ENCODE data around the gene CDH5. TPM values are rescaled to one million over a fixed set of nuclear protein-coding genes. Genes with fewer than 3 reads are reported as not detected.

Gene CDH5
- total RNA-seq, 4 donors from 2014 or later: 1.7 to 21.6 (median 8.0) TPM

DNA sequence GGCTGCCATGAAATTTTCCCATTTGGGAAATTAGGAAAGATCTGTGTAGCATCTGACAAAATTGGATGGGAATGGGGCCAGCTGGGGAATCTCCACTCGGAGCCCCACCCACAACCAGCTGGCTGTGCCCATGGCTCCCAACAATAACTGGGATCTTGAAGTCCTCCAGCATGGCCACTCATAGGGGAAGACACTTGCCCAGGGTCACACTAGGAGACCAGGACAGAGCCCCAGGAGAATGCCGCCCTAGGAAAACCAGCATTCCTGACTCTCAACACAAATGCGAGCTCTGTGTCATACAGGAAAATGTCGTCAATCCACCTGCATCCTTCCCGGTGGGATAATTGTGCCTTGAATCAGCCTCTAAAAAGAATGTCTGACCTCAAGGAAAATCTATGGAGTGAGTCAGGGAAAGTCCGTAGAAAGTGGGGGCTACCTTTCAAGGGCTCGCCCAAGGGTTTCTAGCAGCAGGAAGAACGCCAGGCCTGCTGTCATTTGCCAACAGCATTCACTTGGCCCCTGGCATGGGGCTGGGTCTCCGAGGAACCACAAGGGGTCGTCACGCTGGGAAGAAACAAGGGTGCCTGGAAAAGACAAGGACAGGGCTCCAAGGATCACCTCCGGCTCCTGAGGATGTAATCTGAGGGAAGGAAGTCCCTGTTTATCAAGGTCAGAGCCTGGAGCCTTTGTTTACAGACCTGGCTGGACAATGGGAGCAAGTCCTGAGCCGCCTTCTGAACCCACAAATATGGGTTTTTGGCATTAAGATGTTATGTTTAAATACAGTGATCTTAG lies 15.9 kb downstream of the CDH5 start:
- TF ChIP-seq, protein P1, sequence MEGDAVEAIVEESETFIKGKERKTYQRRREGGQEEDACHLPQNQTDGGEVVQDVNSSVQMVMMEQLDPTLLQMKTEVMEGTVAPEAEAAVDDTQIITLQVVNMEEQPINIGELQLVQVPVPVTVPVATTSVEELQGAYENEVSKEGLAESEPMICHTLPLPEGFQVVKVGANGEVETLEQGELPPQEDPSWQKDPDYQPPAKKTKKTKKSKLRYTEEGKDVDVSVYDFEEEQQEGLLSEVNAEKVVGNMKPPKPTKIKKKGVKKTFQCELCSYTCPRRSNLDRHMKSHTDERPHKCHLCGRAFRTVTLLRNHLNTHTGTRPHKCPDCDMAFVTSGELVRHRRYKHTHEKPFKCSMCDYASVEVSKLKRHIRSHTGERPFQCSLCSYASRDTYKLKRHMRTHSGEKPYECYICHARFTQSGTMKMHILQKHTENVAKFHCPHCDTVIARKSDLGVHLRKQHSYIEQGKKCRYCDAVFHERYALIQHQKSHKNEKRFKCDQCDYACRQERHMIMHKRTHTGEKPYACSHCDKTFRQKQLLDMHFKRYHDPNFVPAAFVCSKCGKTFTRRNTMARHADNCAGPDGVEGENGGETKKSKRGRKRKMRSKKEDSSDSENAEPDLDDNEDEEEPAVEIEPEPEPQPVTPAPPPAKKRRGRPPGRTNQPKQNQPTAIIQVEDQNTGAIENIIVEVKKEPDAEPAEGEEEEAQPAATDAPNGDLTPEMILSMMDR (IDR thresholded peaks at IDR 0.05): no peak
- TF ChIP-seq POLR2A (IDR thresholded peaks at IDR 0.05): no peak
- no peaks in the 10 kb centered on the region for H3K9me3 ChIP-seq
- peaks cover 0 to 23% (median 0%) of the 10 kb centered on the region in 3 donors for H3K4me1 ChIP-seq
- DNase-seq: no peak
- WGBS, 2 donors: 62 to 80% methylated on average over 5 to 7 of the region's 13 CpGs
- intact Hi-C loops (cut with DNase I): no loop called here
- H3K4me3 ChIP-seq: no peak overlapping the region
- no peaks in the 10 kb centered on the region for H3K27me3 ChIP-seq
- no peaks in the 10 kb centered on the region for H3K36me3 ChIP-seq
- peak overlapping the region in 3 of 4 donors; percentile 62 to 74 (median 74) for H3K27ac ChIP-seq

DNA sequence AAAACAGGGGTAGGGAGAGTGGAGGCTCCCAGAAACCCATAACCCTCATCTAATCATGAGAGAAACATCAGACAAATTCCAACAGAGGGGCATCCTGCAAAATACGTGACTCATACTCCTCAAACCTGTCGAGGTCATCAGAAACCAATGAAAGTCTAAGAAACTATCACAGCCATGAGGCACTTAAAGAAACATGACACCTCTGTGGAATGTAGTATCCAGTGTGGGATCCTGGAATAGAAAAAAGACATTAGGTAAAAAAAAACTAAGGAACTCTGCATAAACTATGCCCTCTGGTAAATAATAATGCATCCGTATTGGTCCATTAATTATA lies 16.4 kb downstream of the CDH5 start:
- no peaks in the 10 kb centered on the region for H3K9me3 ChIP-seq
- no peaks in the 10 kb centered on the region for H3K36me3 ChIP-seq
- H3K27me3 ChIP-seq: peaks cover 0 to under 1% (median 0%) of the 10 kb centered on the region in 4 donors
- no peak overlapping the region for H3K4me3 ChIP-seq
- TF ChIP-seq POLR2A (IDR thresholded peaks at IDR 0.05): no peak
- TF ChIP-seq, protein P1 (IDR thresholded peaks at IDR 0.05): no peak
- WGBS, 2 donors: 34 to 40% methylated on average over 3 of the region's 3 CpGs
- peak overlapping the region in 3 of 4 donors; percentile 46 to 74 (median 74) for H3K27ac ChIP-seq
- intact Hi-C loops (cut with DNase I): no loop called here
- peaks cover 0 to 23% (median 0%) of the 10 kb centered on the region in 3 donors for H3K4me1 ChIP-seq
- DNase-seq: no peak

DNA sequence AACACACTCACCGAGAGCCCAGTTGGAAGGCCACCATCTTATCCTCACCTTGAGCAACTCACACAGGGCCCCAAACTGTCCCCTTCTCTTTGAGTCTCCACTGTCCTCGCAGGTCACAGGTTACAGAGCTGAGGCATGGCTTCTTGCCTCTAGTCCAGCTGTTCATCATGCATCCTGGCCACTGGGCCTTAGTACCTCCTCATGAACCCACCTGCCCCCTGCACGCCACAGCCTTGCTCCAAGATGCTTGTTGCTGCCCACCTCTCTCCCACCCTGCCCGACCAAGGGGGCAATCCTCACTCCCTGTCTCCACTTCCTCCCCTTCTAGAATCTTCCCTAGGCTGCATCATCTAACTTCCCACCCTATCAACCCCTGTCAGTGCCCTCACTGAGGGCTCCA lies 17.1 kb downstream of the CDH5 start:
- Histone ChIP-seq H3K27ac (peak overlapping the region in 3 of 4 donors; percentile 46 to 74 (median 71)), H3K4me1 (peaks cover 0 to 23% (median 0%) of the 10 kb centered on the region in 3 donors), H3K9me3 (no peaks in the 10 kb centered on the region), H3K36me3 (no peaks in the 10 kb centered on the region), H3K27me3 (peaks cover 0 to 4% (median 0%) of the 10 kb centered on the region in 4 donors), H3K4me3 (no peak overlapping the region)
- DNase-seq: no peak
- no peak for TF ChIP-seq POLR2A (IDR thresholded peaks at IDR 0.05)
- TF ChIP-seq, protein P1 (IDR thresholded peaks at IDR 0.05): no peak
- intact Hi-C loops (cut with DNase I): no loop called here
- WGBS, 2 donors: 82 to 89% methylated on average over 4 of the region's 4 CpGs

DNA sequence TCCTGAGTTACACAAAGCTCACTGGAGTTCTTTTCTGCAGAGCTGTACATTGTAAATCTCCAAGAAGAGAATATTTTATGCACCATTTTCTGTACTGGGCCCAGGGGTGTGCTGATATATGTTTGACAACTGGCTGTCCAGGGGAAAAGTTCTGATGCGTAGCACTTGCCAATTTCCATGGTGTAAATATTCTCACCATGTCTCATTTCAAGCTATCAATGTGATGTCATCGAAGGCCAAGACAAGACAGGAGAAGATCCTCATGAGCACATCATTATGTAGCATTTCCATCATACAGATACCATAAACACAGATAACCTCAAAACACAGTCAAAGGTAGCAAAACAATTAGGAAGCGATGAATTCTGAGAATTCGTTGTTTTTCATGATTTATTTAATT lies 18.9 kb downstream of the CDH5 start:
- Histone ChIP-seq H3K4me1 (peaks cover 0 to 18% (median 0%) of the 10 kb centered on the region in 3 donors), H3K36me3 (no peaks in the 10 kb centered on the region), H3K27me3 (peaks cover 0 to 4% (median 0%) of the 10 kb centered on the region in 4 donors), H3K9me3 (no peaks in the 10 kb centered on the region), H3K4me3 (no peak overlapping the region), H3K27ac (no peak overlapping the region)
- DNase-seq: no peak
- TF ChIP-seq, protein P1 (IDR thresholded peaks at IDR 0.05): no peak
- TF ChIP-seq POLR2A (IDR thresholded peaks at IDR 0.05): no peak
- intact Hi-C loops (cut with DNase I): no loop called here
- WGBS, 2 donors: 83 to 88% methylated on average over 3 to 4 of the region's 4 CpGs

Measured in esophagus squamous epithelium (tissue), 5 donors.